NCI-H69 (cell line): ENCODE measurements around the gene KIAA1614.

ENCODE experiments used
- DNase-seq: peaks from one replicate; lab custom pipeline; 2025; lab: John Stamatoyannopoulos, UW

KIAA1614 gene

GRCh38 chr1:180912801-180913565 is at the start of gene KIAA1614:
TSS of gene KIAA1614 (plus strand) at chr1:180912897. CDS start at chr1:180913244, 347 bp downstream.
- peak; percentile 79 for DNase-seq

GRCh38 chr1:180863158-180863775 is 49.4 kb upstream of the KIAA1614 start:
- peak; percentile 68 for DNase-seq

GRCh38 chr1:180881806-180882509 is 30.7 kb upstream of the KIAA1614 start:
- DNase-seq = peak; percentile 87

GRCh38 chr1:180884588-180885300 is 28.0 kb upstream of the KIAA1614 start:
- no peak for DNase-seq

GRCh38 chr1:180886338-180886737 is 26.4 kb upstream of the KIAA1614 start:
- no peak for DNase-seq

GRCh38 chr1:180887841-180888240 is 24.9 kb upstream of the KIAA1614 start:
- DNase-seq = no peak

GRCh38 chr1:180888870-180889269 is 23.8 kb upstream of the KIAA1614 start:
- DNase-seq = no peak

- no peak for DNase-seq
Observed at GRCh38 chr1:180889325-180889724, 23.4 kb upstream of the KIAA1614 start.

- no peak for DNase-seq
Observed at GRCh38 chr1:180892272-180892671, 20.4 kb upstream of the KIAA1614 start.

GRCh38 chr1:180892675-180893074 is 20.0 kb upstream of the KIAA1614 start:
- no peak for DNase-seq

- DNase-seq = no peak
Observed at GRCh38 chr1:180893614-180894013, 19.1 kb upstream of the KIAA1614 start.

- DNase-seq = no peak
Observed at GRCh38 chr1:180896161-180896560, 16.5 kb upstream of the KIAA1614 start.

- DNase-seq = peak; percentile 66
Observed at GRCh38 chr1:180898441-180899219, 14.1 kb upstream of the KIAA1614 start.

GRCh38 chr1:180899262-180899661 is 13.4 kb upstream of the KIAA1614 start:
- no peak for DNase-seq

- peak; percentile 26 for DNase-seq
Observed at GRCh38 chr1:180901076-180901990, 11.4 kb upstream of the KIAA1614 start.

GRCh38 chr1:180902541-180902940 is 10.2 kb upstream of the KIAA1614 start:
- no peak for DNase-seq

- DNase-seq = peak; percentile 19
Observed at GRCh38 chr1:180905927-180906326, 6.8 kb upstream of the KIAA1614 start.

- DNase-seq = no peak
Observed at GRCh38 chr1:180906511-180906910, 6.2 kb upstream of the KIAA1614 start.

GRCh38 chr1:180907313-180908055 is 5.2 kb upstream of the KIAA1614 start:
- DNase-seq = no peak
